Activated CD4-positive, alpha-beta T cell treated with anti-CD3 and anti-CD28 coated beads, Interleukin-2, amount 10 ng/mL, durations not matched to agents 7 days and 5 days (primary cell): ENCODE results near the gene PLIN1. TPM values are rescaled to one million over a fixed set of nuclear protein-coding genes. Genes with fewer than 3 reads are reported as not detected.
A peak's percentile ranks its signal among the peaks of the same experiment; 100 is the strongest.
"Not testable (repeated sequence)": the region's sequence is repeated elsewhere in the genome, so short reads cannot be mapped to it uniquely, and the experiment has no call there.

Experiments
- CTCF ChIA-PET: fragments of 350-600 bp; sonication (Branson Sonifier 250); formaldehyde crosslinking; loops from one replicate; lab custom pipeline; 2021; ENCODE audit warnings: antibody characterized with exemption; lab: Charles Lee
- POLR2A ChIA-PET: fragments of 350-600 bp; sonication (Branson Sonifier 250); formaldehyde crosslinking; loops from one replicate; lab custom pipeline; 2021; ENCODE audit warnings: antibody characterized with exemption; lab: Charles Lee
- DNase-seq: peaks from one replicate; pipeline ENCODE4 v3.0.0-alpha.2; 2020
- H3K27ac Mint-ChIP-seq: one replicate; pipeline ENCODE4 v1.8.0; 2021; ENCODE audit warnings: mild to moderate bottlenecking, moderate library complexity, mixed read lengths
- H3K27me3 Mint-ChIP-seq: one replicate; pipeline ENCODE4 v1.8.0; 2021; ENCODE audit warnings: mixed read lengths
- H3K36me3 Mint-ChIP-seq: one replicate; pipeline ENCODE4 v1.8.0; 2021; ENCODE audit warnings: low read depth, mixed read lengths
- H3K4me1 Mint-ChIP-seq: one replicate; pipeline ENCODE4 v1.8.0; 2021; ENCODE audit warnings: mixed read lengths
- H3K4me3 Mint-ChIP-seq: one replicate; pipeline ENCODE4 v1.8.0; 2021; ENCODE audit warnings: mild to moderate bottlenecking, moderate library complexity, mixed read lengths
- H3K9me3 Mint-ChIP-seq: one replicate; pipeline ENCODE4 v1.8.0; 2021; ENCODE audit warnings: mixed read lengths
- total RNA-seq, 2 experiments: library from RNA; stranded (reverse); gene quantifications; one replicate each; pipeline ENCODE4 v1.2.3, GENCODE V29; 2021

Gene PLIN1
- under 1 TPM in 1 of 2 experiments, not detected in 1; 0.07 TPM for total RNA-seq

- POLR2A ChIA-PET = no interaction called here
- Mint-ChIP-seq H3K4me1 (no peaks in the 10 kb centered on the region), H3K36me3 (no peaks in the 10 kb centered on the region), H3K9me3 (no peaks in the 10 kb centered on the region), H3K27me3 (peaks cover 2% of the 10 kb centered on the region), H3K4me3 (no peak within 1 kb of the TSS), H3K27ac (no peak within 1 kb of the TSS)
- DNase-seq = no peak
- CTCF ChIA-PET = no interaction called here
These were observed at the start of gene PLIN1 for GRCh38 chr15:89679212-89679611. Gene PLIN1, minus strand, starts transcription at chr15:89679367. Its CDS starts 1,878 bp downstream, at chr15:89677489.

DNA sequence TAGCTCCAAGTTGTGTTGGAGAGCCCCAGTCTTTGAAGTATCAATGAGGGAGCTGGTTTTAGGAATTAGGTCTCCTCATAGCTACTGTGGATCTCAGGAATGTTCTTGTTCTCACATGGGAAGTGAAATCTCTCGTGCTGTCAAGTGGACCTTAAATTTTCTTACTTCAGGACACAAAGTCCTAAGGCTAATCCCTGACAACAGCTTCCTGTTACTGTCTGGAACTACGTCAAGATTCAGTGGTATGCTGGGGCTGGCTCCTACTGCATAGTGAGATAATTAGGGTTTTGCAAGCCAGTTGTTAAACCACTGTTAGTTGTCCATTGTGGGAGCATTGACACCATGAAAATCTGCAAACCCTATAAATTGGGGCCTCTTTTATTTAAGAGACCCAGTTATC, 49.1 kb upstream of the PLIN1 start:
- Mint-ChIP-seq H3K4me1 (no peaks in the 10 kb centered on the region), H3K36me3 (no peaks in the 10 kb centered on the region), H3K27me3 (peaks cover 6% of the 10 kb centered on the region), H3K27ac (no peak overlapping the region), H3K9me3 (peaks cover 2% of the 10 kb centered on the region), H3K4me3 (no peak overlapping the region)
- POLR2A ChIA-PET = no interaction called here
- CTCF ChIA-PET = interaction anchor here (1.9 to 2.0 kb wide), 2 partner anchors 10 to 100 kb away, joined by 3 to 10 read pairs; no protein-coding TSS in a partner anchor
- no peak for DNase-seq

- POLR2A ChIA-PET = no interaction called here
- no peak overlapping the region for H3K27ac Mint-ChIP-seq
- H3K27me3 Mint-ChIP-seq = peaks cover 12% of the 10 kb centered on the region
- H3K4me3 Mint-ChIP-seq = no peak overlapping the region
- H3K4me1 Mint-ChIP-seq = no peaks in the 10 kb centered on the region
- DNase-seq = no peak
- H3K36me3 Mint-ChIP-seq = no peaks in the 10 kb centered on the region
- peaks cover 2% of the 10 kb centered on the region for H3K9me3 Mint-ChIP-seq
- CTCF ChIA-PET = interaction anchor here (1.2 kb wide), 1 partner anchor 12 kb away, joined by 3 read pairs; no protein-coding TSS in a partner anchor
These were observed 45.9 kb upstream of the PLIN1 start for GRCh38 chr15:89725064-89725463.

GRCh38 chr15:89724621-89725020, 45.5 kb upstream of the PLIN1 start:
- Mint-ChIP-seq H3K4me1 (no peaks in the 10 kb centered on the region), H3K27ac (no peak overlapping the region), H3K27me3 (peaks cover 12% of the 10 kb centered on the region), H3K36me3 (no peaks in the 10 kb centered on the region), H3K4me3 (no peak overlapping the region), H3K9me3 (peaks cover 2% of the 10 kb centered on the region)
- CTCF ChIA-PET = interaction anchor here (1.2 kb wide), 1 partner anchor 12 kb away, joined by 3 read pairs; no protein-coding TSS in a partner anchor
- no peak for DNase-seq
- POLR2A ChIA-PET = no interaction called here

GRCh38 chr15:89723031-89723430, 43.9 kb upstream of the PLIN1 start:
- Mint-ChIP-seq H3K4me1 (no peaks in the 10 kb centered on the region), H3K36me3 (no peaks in the 10 kb centered on the region), H3K27me3 (peaks cover 15% of the 10 kb centered on the region), H3K4me3 (no peak overlapping the region), H3K9me3 (peaks cover 2% of the 10 kb centered on the region), H3K27ac (no peak overlapping the region)
- CTCF ChIA-PET = interaction anchor here (0.6 to 1.5 kb wide), 3 partner anchors 17 to 48 kb away, joined by 3 read pairs; no protein-coding TSS in a partner anchor
- POLR2A ChIA-PET = no interaction called here
- DNase-seq = no peak

- H3K27ac Mint-ChIP-seq = no peak overlapping the region
- no peaks in the 10 kb centered on the region for H3K36me3 Mint-ChIP-seq
- peaks cover 17% of the 10 kb centered on the region for H3K27me3 Mint-ChIP-seq
- H3K9me3 Mint-ChIP-seq = no peaks in the 10 kb centered on the region
- no peak overlapping the region for H3K4me3 Mint-ChIP-seq
- ChIA-PET CTCF (interaction anchor here (0.6 kb wide), 1 partner anchor 1335 kb away, joined by 4 read pairs; no protein-coding TSS in a partner anchor), POLR2A (no interaction called here)
- H3K4me1 Mint-ChIP-seq = no peaks in the 10 kb centered on the region
- no peak for DNase-seq
These were observed 35.6 kb upstream of the PLIN1 start for GRCh38 chr15:89714775-89715174.

DNA sequence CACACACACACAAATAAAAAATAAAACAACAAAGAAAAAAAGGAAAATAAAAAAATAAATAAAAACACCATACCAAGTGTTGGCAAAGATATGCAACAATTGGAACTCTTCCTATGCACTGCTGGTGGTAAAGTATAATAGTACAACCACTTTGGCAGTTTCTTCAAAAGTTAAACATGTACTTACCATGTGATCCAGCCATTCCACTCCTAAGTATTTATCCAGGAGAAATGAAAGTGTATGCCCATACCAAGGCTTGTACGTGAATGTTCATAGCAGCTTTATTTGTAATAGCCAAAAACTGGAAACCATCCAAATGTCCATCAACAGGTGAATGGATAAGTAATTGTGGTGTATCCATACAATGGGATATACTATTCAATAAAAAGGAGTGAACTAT, 28.4 kb upstream of the PLIN1 start:
- H3K9me3 Mint-ChIP-seq = no peaks in the 10 kb centered on the region
- peaks cover 33% of the 10 kb centered on the region for H3K27me3 Mint-ChIP-seq
- CTCF ChIA-PET = interaction anchor here (0.7 kb wide), 1 partner anchor 50 kb away, joined by 3 read pairs; no protein-coding TSS in a partner anchor
- H3K4me3 Mint-ChIP-seq = no peak overlapping the region
- POLR2A ChIA-PET = no interaction called here
- H3K4me1 Mint-ChIP-seq = no peaks in the 10 kb centered on the region
- no peak overlapping the region for H3K27ac Mint-ChIP-seq
- H3K36me3 Mint-ChIP-seq = no peaks in the 10 kb centered on the region
- no peak for DNase-seq

GRCh38 chr15:89704411-89704810, 25.2 kb upstream of the PLIN1 start:
- H3K4me3 Mint-ChIP-seq = no peak overlapping the region
- no peaks in the 10 kb centered on the region for H3K4me1 Mint-ChIP-seq
- peaks cover 36% of the 10 kb centered on the region for H3K27me3 Mint-ChIP-seq
- CTCF ChIA-PET = no interaction called here
- no peaks in the 10 kb centered on the region for H3K9me3 Mint-ChIP-seq
- H3K36me3 Mint-ChIP-seq = no peaks in the 10 kb centered on the region
- POLR2A ChIA-PET = no interaction called here
- H3K27ac Mint-ChIP-seq = no peak overlapping the region
- no peak for DNase-seq

- H3K4me3 Mint-ChIP-seq = no peak overlapping the region
- no peaks in the 10 kb centered on the region for H3K9me3 Mint-ChIP-seq
- peaks cover 24% of the 10 kb centered on the region for H3K27me3 Mint-ChIP-seq
- no peak overlapping the region for H3K27ac Mint-ChIP-seq
- H3K36me3 Mint-ChIP-seq = no peaks in the 10 kb centered on the region
- CTCF ChIA-PET = no interaction called here
- peaks cover 11% of the 10 kb centered on the region for H3K4me1 Mint-ChIP-seq
- DNase-seq = no peak
- POLR2A ChIA-PET = no interaction called here
These were observed 16.0 kb upstream of the PLIN1 start for GRCh38 chr15:89695198-89695597.

GRCh38 chr15:89693696-89694095, 14.5 kb upstream of the PLIN1 start:
- H3K4me3 Mint-ChIP-seq = no peak overlapping the region
- peaks cover 19% of the 10 kb centered on the region for H3K4me1 Mint-ChIP-seq
- H3K27me3 Mint-ChIP-seq = peaks cover 17% of the 10 kb centered on the region
- H3K27ac Mint-ChIP-seq = no peak overlapping the region
- POLR2A ChIA-PET = no interaction called here
- H3K9me3 Mint-ChIP-seq = no peaks in the 10 kb centered on the region
- H3K36me3 Mint-ChIP-seq = no peaks in the 10 kb centered on the region
- no peak for DNase-seq
- CTCF ChIA-PET = no interaction called here

DNA sequence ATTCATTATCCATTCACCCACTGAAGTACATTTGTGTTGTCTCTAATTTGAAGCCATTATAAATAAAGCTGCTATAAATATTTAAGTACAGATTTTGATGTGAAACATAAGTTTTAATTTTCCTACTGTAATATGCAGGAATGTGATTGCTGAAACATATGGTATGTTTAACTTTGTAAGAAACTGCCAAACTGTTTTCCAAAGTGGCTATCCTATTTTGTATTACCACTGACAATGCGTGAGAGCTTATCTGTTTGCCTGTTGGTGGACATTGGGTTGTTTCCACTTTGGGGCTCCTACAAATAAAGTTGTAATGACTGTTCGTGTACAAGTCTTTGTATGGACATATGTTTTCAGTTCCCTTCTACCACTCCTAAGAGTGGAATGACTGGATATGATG, 13.9 kb upstream of the PLIN1 start:
- H3K4me3 Mint-ChIP-seq = no peak overlapping the region
- H3K9me3 Mint-ChIP-seq = no peaks in the 10 kb centered on the region
- POLR2A ChIA-PET = no interaction called here
- H3K27ac Mint-ChIP-seq = no peak overlapping the region
- no peaks in the 10 kb centered on the region for H3K36me3 Mint-ChIP-seq
- H3K4me1 Mint-ChIP-seq = peaks cover 19% of the 10 kb centered on the region
- CTCF ChIA-PET = no interaction called here
- no peak for DNase-seq
- peaks cover 17% of the 10 kb centered on the region for H3K27me3 Mint-ChIP-seq

DNA sequence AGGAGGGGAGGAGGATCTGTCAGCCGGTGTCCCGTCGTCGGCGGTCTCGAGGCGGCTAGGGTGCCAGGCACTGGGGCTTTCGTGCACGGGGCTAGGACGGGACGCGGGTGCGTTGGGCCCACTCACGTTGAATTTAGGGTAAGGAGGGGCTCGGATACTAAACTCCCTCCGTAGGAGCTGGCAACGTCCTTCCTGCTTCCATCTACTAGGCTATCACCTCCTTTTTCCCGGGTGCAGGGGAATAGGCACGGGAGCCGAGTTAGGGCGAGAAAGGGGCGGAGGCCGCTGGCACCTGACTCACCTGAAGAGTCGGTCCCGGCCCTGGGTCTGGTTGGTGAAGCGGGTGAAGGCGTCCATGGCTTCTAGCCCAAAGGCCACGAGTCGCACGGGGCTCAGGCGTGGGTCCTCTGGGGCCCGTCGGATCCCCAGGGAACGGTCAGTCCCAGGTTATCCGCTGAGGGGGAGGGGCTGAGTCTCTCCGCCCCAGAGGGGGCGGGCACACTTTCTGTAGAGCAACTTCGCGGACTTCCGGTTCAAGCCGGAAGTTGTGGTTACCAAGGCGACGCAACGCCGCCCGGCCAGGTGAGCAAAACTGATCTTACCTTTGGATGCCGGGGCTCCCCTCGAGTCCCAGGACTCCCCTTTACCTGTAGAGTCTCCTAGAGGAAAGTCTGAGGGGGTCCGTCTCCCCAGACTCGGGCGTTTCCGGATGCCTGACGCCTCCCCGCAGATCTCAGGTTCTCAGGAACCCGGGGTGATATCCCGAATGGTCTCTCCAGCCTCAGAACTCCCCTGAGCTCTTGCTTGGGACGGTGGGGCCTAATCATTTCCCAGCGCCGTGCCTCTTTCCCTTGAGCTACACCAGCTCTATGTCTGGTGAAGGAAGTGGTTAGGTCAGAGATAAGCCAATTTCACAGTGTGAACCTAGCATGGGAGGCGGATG, 11.4 kb upstream of the PLIN1 start, which contains the start of the genes PEX11A and WDR93:
PEX11A (minus strand) TSS at position 479 of the 943 bp plus-strand sequence; CDS start at position 357, 122 bp downstream.
WDR93 (plus strand) TSS at position 536 of the 943 bp plus-strand sequence. CDS start 10,936 bp downstream, outside the sequence.
- Mint-ChIP-seq H3K27ac (peak within 1 kb of the TSS; percentile 84), H3K4me3 (peak within 1 kb of the TSS; percentile 80), H3K27me3 (peaks cover 5% of the 10 kb centered on the region), H3K9me3 (no peaks in the 10 kb centered on the region), H3K4me1 (peaks cover 22% of the 10 kb centered on the region), H3K36me3 (no peaks in the 10 kb centered on the region)
- peak; percentile 83 for DNase-seq
- POLR2A ChIA-PET = no interaction called here
- CTCF ChIA-PET = interaction anchor here (0.6 to 1.2 kb wide), 3 partner anchors 15 to 462 kb away, joined by 3 read pairs; no protein-coding TSS in a partner anchor

- Mint-ChIP-seq H3K4me3 (peak overlapping the region; percentile 80), H3K4me1 (peaks cover 22% of the 10 kb centered on the region), H3K27ac (peak overlapping the region; percentile 84)
- POLR2A ChIA-PET, H3K27me3 Mint-ChIP-seq, H3K9me3 Mint-ChIP-seq, H3K36me3 Mint-ChIP-seq, DNase-seq: not testable (repeated sequence)
- CTCF ChIA-PET = interaction anchor here (0.6 kb wide), 1 partner anchor 463 kb away, joined by 3 read pairs; no protein-coding TSS in a partner anchor
These were observed 10.7 kb upstream of the PLIN1 start for GRCh38 chr15:89689930-89690275.
